ENCODE results near the gene EPYC. TPM values are rescaled to one million over a fixed set of nuclear protein-coding genes. Genes with fewer than 3 reads are reported as not detected.
A peak's percentile ranks its signal among the peaks of the same experiment; 100 is the strongest.
"Not testable (repeated sequence)": the region's sequence is repeated elsewhere in the genome, so short reads cannot be mapped to it uniquely, and the experiment has no call there.

The EPYC gene
- total RNA-seq, 2 donors from 2014 or later, result not detected

DNA sequence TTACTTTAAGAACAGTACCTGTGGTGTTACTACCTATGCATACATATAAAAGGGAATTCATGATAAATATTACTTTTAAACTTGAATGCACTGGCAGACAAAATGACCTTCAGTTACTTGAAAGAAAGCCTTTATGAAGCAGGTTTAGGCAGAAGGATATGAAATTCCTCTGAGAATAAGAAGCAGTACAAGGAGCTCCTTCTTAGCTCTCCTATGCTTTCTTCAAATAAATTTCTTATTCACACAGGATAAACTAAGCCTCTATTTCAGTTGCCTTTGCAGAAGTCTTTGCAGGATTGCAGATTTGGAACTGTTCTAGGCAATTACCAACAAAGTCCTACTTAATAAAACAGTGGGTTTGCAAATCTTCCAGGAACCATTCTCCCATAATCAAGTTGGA is 1.0 kb downstream of the EPYC start:
- H3K36me3 Mint-ChIP-seq, result no peaks in the 10 kb centered on the region
- H3K27ac Mint-ChIP-seq, result no peak overlapping the region
- DNase-seq (ENCODE audit: low spot score in 2 of 2) (no peak), ATAC-seq (no peak)
- H3K9me3 Mint-ChIP-seq, result no peaks in the 10 kb centered on the region

DNA sequence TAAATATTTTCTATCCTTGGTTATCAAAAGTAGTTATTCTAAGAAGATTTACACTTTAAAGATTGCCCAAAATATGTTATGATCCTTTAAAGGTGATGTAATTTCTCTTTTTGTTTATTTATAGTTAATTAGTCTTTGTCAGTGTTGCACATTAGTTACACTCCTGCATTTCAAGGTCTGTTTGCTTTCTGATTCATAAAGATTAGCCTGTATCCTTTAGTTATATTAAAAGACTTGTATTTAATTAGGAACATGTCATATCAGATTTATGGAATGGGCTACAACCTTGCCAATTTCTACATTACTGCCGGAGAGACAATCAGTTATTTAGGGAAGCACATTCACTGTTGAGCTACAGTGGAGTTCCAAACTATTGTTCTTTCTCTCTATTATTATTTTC is 3.5 kb downstream of the EPYC start:
- DNase-seq (ENCODE audit: low spot score in 2 of 2) (no peak), ATAC-seq (no peak)
- no peak overlapping the region for H3K27ac Mint-ChIP-seq
- no peaks in the 10 kb centered on the region for H3K9me3 Mint-ChIP-seq
- no peaks in the 10 kb centered on the region for H3K36me3 Mint-ChIP-seq

DNA sequence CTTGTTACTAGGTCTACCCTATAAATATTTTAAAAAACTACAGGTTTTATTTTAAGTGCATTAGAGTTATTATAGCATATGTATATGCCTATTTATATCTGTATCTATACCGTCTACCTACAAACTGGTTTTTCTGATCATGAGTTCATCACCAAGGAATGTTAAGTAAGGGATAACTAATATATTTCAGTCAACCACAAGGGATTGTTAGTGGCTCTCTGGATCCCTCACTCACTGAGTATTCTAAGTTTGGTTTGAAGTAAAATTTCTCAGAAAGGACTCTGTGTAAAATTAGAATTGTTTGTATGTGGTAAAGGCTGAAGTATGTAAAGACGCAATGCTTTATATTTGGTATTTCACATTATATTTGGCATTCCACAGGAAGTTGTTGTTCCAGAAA is 4.8 kb downstream of the EPYC start:
- no peak for ATAC-seq
- DNase-seq (ENCODE audit: low spot score in 2 of 2), result no peak
- Mint-ChIP-seq H3K36me3 (no peaks in the 10 kb centered on the region), H3K9me3 (no peaks in the 10 kb centered on the region), H3K27ac (no peak overlapping the region)

DNA sequence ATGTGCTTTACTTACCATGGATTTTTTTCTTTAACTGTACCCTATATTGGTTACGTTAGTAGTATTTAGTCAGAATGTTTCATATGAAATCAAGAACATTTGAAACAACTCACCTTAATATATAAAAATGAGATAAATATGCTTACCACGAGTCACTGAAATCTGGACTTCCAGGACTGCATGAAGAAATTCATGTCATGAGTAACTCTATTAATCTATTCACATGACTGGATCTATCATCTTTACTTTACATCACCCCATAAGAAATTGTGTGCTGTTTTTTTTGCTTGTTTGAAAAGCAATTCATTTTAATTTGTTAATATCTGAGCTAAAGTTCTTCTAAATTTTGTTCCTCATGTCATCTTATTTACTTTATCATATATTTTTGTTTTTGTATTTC is 5.2 kb downstream of the EPYC start:
- Mint-ChIP-seq H3K36me3 (no peaks in the 10 kb centered on the region), H3K9me3 (no peaks in the 10 kb centered on the region), H3K27ac (no peak overlapping the region)
- no peak for DNase-seq (ENCODE audit: low spot score in 2 of 2)
- no peak for ATAC-seq

DNA sequence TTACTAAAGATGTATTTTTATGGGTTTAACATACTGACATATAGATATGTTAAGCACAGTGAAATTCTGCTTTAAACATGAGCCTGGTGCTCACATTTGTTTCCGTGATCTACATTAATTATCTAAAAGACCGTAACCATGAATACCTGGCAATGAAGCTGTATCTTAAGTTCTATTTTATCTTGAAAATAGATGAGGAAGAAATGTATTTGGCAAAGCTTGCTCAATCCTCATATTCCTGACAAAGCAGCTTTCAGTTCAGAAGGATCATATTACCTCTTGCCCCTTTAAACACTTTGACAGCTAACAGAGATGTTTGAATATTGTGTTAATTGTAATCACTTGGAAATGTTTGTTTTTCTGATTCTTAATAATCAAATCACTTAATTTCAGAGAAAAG is 9.8 kb downstream of the EPYC start:
- DNase-seq (ENCODE audit: low spot score in 2 of 2) (no peak), ATAC-seq (no peak)
- Mint-ChIP-seq H3K27ac (no peak overlapping the region), H3K36me3 (no peaks in the 10 kb centered on the region), H3K9me3 (no peaks in the 10 kb centered on the region)

DNA sequence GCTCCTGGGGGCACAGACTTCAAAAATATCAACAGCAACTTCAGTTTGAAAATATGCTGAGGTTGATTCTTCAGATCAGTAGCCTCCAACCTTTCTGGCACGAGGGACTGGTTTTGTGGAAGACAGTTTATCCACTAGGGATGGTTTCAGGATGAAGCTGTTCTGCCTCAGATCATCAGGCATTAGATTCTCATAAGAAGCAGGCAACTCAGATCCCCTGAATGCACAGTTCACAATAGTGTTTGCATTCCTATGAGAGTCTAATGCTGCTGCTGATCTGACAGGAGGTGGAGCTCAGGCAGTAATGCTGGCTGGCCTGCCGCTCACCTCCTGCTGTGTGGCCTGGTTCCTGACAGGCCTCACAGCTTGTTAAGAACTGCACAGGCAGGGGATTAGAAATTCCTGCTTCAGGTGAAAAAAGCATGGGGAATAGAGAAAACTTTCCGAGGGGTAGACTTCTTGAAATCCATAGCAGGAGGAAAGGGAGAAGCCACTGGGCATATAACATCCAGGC is 12.8 kb downstream of the EPYC start:
- Mint-ChIP-seq H3K9me3 (no peaks in the 10 kb centered on the region), H3K36me3 (no peaks in the 10 kb centered on the region), H3K27ac (no peak overlapping the region)
- ATAC-seq, result no peak
- no peak for DNase-seq (ENCODE audit: low spot score in 2 of 2)

DNA sequence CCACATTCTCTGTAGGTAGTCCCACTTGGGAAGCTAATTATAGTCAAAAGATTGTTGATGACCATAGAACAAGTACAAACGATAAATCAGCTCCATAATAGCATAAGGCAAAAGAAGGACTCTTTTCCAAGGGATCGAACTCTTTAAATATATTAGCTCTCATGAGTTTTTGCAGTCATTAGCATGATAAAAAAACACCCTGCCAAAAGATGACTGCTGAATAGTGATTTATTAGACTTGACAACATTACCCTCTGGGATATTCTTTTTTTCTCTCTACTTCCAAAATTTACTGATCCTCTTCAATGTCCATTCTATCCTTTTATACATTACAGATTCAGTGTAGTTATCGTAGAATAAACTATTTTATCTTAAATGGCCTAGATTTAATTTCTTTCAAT is 14.2 kb downstream of the EPYC start:
- no peak for DNase-seq (ENCODE audit: low spot score in 2 of 2)
- no peak overlapping the region for H3K27ac Mint-ChIP-seq
- ATAC-seq, result no peak
- H3K36me3 Mint-ChIP-seq, result no peaks in the 10 kb centered on the region
- no peaks in the 10 kb centered on the region for H3K9me3 Mint-ChIP-seq

DNA sequence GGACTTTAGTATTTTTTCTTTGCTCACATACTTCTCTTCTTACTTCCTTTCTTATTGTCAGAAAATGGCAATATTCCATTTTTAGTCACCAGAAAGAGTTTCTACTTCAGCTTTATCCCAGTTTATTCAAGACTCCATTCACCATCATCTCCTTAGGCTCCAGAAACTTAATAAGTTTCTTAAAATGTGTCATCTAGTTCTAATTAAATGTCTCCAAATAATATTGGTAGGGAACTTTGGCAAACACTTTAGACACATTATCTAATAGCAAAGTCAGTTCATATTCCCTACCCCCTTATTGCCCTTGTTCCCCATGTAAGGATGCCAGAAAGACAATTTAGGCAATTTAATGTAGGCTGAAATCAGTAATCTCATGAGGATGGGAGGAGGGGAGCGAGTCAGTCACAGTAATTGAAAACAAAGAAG is 15.1 kb downstream of the EPYC start:
- H3K27ac Mint-ChIP-seq, result no peak overlapping the region
- no peaks in the 10 kb centered on the region for H3K36me3 Mint-ChIP-seq
- ATAC-seq (no peak), DNase-seq (ENCODE audit: low spot score in 2 of 2) (no peak)
- H3K9me3 Mint-ChIP-seq, result no peaks in the 10 kb centered on the region

DNA sequence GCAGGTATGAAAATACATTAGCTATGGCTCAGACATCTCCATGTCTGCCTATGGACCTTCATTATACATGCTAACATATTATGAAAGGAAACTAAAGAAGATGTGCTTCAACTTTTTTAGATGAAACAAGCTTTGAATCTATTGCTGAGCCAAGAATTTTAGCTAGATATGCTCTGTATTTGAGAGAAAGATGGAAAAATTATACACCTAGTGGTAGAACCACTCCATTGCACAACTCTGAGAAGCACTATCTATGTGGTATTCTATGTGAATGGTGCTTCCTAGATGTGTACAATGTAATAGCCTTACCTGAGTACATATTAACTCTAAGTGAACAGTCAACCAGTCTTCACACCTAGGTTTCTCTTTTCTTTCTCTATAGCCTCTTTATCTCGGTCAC is 17.3 kb downstream of the EPYC start:
- no peak overlapping the region for H3K27ac Mint-ChIP-seq
- no peaks in the 10 kb centered on the region for H3K9me3 Mint-ChIP-seq
- H3K36me3 Mint-ChIP-seq, result no peaks in the 10 kb centered on the region
- no peak for ATAC-seq
- DNase-seq (ENCODE audit: low spot score in 2 of 2), result no peak

DNA sequence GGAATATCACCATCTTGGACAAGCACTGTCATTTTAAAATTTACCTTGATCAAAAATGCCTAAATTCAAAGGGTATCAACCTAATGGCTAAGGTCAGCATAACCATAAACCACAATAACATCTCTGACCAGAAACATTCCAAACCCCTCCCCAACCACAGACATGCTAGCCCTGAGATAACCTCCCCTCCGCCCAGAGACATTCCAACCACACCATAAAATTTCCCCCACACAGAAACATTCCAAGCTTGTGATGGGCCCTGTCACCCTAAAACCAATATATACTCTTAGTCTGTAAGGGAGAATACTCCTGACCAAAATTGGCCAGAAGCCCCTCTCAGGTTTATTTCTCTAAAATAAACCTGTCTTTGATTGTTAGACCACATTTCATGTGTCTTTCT is 17.7 kb downstream of the EPYC start:
- ATAC-seq (no peak), DNase-seq (ENCODE audit: low spot score in 2 of 2) (no peak)
- Mint-ChIP-seq H3K36me3 (no peaks in the 10 kb centered on the region), H3K27ac (no peak overlapping the region), H3K9me3 (no peaks in the 10 kb centered on the region)

DNA sequence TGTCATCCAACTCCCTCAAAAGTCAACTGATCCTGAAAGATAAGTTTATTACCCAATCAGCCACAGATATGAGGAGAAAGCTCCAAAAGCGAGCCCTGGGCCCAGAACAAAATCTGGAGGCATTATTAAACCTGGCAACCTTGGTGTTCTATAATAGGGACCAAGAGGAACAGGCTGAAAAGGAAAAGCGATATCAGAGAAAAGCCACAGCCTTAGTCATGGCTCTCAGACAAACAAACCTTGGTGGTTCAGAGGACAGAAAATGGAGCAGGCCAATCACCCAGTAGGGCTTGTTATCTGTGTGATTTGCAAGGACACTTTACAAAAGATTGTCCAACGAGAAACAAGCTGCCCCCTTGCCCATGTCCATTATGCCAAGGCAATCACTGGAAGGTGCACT is 19.4 kb downstream of the EPYC start:
- ATAC-seq; DNase-seq (ENCODE audit: low spot score in 2 of 2); H3K9me3 Mint-ChIP-seq; H3K36me3 Mint-ChIP-seq; H3K27ac Mint-ChIP-seq: not testable (repeated sequence)

DNA sequence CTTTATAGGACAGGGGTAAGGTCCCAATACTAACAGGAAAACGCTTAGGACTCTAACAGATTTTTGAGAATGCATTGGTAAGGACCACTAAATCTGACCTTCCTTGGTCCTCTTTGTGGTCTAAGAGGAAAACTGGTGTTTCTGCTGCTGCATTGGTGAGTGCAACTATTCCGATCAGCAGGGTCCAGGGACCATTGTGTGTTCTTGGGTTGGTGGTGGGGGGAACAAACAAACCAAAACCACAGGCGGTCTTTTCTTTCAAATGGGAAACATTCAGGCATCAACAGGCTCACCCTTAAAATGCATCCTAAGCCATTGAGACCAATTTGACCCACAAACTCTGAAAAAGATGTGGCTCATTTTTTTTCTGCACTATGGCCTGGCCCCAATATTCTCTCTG is 20.7 kb downstream of the EPYC start:
- DNase-seq (ENCODE audit: low spot score in 2 of 2) (no peak), ATAC-seq (no peak)
- Mint-ChIP-seq H3K9me3 (no peaks in the 10 kb centered on the region), H3K27ac (no peak overlapping the region), H3K36me3 (no peaks in the 10 kb centered on the region)

DNA sequence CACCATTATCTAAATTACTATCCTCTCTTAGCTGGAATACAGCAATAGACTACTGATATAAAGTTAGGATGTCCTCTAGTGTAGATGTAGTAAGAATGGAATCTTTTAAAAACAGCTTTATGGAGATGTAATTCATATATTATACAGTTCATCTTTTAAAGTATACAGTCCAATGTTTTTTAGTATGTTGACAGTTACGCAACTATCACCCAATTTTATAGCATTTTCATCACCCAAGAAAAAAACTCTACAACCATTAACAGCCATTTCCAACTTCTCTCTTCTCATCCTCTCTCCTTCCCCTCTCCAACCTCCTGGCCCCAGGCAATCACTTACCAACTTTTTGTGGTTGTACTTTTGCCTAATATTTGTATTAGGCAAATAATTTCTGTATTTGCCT is 22.6 kb downstream of the EPYC start:
- Mint-ChIP-seq H3K36me3 (no peaks in the 10 kb centered on the region), H3K9me3 (no peaks in the 10 kb centered on the region), H3K27ac (no peak overlapping the region)
- DNase-seq (ENCODE audit: low spot score in 2 of 2) (no peak), ATAC-seq (no peak)

DNA sequence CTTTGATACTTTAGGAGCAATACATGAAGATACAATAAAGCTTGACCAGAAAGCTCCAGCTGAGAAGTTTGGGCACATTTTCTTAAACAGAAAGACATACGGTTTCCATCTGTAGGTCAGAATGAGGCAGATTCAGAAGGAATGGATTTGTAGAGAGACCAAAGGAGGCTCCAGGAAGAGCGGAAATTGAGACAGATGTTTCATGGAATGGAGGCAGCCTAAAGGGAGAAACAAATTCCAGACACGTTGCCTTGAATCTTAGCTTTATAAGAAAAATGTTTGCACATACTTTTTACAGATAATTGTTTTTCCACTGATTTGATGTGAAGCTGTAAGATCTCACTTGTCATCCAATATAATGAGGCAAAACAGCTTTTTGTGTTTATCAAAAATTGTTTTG is 24.8 kb downstream of the EPYC start:
- no peak overlapping the region for H3K27ac Mint-ChIP-seq
- DNase-seq (ENCODE audit: low spot score in 2 of 2) (no peak), ATAC-seq (no peak)
- H3K9me3 Mint-ChIP-seq, result no peaks in the 10 kb centered on the region
- no peaks in the 10 kb centered on the region for H3K36me3 Mint-ChIP-seq

DNA sequence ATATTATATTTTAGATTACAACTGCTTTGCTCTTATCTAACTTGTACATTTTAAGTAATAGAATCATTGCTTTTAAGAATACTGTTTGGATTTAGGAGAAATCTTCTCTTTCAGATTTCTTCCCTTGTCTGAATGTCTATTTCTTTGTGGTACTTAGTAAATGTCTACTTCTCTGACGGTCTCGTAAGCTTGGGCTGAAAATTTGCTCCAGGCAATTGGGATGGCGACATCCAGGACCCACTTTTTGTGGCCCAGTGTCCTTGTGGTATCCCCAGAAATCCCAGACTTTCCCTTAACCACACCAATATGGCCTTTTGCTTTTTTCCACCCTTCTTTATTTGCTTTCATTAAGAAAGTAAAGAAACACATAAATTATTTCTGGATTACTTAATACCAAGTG is 25.8 kb downstream of the EPYC start:
- ATAC-seq, result no peak
- no peaks in the 10 kb centered on the region for H3K36me3 Mint-ChIP-seq
- no peak overlapping the region for H3K27ac Mint-ChIP-seq
- H3K9me3 Mint-ChIP-seq, result no peaks in the 10 kb centered on the region
- DNase-seq (ENCODE audit: low spot score in 2 of 2), result no peak

DNA sequence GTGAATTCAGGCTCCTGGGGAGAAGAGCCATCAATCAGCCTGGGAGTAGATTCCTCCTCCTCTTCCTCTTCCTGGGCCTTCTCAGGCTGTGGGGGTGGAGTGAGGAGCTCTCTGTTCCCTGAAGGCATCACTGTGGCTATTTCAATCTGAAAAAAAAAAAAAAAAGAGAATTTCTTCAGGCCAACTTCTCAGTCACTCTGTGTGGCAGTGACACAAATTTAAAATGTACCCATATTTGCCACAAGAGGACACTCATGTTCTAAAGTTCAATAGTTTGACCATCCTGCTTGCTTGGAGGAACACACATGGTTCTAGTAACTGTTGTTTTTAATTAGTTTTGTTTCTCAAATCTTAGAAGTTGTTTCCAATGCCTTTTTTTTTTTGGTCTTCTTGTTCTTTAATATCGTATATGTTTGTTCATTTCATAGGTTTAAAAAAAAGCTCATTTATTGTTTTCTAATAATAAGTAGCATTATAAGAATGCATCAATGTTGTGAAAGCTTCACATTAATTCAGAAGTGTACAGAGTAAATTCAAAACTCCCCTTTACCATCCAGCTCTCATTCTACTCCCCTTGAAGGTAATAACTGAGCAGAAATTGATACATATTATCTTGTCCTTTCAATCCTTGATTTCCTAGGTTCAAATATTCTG is 26.5 kb downstream of the EPYC start:
- no peak for DNase-seq (ENCODE audit: low spot score in 2 of 2)
- ATAC-seq, result peak in 1 of 2 donors; percentile 71
- no peak overlapping the region for H3K27ac Mint-ChIP-seq
- H3K36me3 Mint-ChIP-seq, result no peaks in the 10 kb centered on the region
- no peaks in the 10 kb centered on the region for H3K9me3 Mint-ChIP-seq

DNA sequence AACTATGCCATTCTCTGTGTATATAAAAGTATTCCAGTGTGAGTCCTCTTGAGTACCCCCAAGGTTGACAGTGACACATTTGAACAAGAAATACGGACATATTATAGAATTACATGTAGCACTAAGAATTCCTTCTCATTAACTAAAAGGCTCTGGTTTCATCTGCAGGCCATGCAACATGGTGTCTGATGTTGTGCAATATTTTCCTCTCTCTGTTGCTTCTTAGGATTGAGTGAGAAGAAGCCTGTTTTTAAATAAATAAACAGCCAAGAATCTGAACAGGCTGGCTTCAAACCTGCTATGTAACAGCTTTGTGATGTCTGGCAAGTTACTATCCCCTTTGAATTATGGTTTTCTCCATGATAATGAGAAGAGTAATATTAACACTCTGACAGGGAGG is 27.5 kb downstream of the EPYC start:
- Mint-ChIP-seq H3K36me3 (no peaks in the 10 kb centered on the region), H3K27ac (no peak overlapping the region), H3K9me3 (no peaks in the 10 kb centered on the region)
- ATAC-seq, result no peak
- no peak for DNase-seq (ENCODE audit: low spot score in 2 of 2)

DNA sequence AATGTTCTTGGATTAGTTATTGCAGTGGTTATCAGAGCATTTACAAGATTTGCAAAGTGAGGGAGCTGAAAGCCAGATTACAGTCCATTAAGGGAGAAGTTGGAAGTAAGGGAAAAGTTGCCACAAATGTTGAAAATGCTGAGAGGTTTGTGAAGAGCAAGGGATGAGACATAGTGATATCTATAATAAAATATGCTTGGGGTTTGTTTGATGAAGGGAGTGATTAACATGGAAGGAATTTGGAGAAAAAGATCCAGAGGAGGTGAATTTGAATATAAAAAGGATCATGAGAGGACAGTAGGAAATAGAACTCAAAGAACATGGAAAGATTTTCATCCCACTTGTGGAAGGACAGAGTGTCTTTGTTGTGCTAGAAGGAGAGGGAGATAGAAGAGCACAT is 30.5 kb downstream of the EPYC start:
- no peaks in the 10 kb centered on the region for H3K9me3 Mint-ChIP-seq
- no peak for DNase-seq (ENCODE audit: low spot score in 2 of 2)

DNA sequence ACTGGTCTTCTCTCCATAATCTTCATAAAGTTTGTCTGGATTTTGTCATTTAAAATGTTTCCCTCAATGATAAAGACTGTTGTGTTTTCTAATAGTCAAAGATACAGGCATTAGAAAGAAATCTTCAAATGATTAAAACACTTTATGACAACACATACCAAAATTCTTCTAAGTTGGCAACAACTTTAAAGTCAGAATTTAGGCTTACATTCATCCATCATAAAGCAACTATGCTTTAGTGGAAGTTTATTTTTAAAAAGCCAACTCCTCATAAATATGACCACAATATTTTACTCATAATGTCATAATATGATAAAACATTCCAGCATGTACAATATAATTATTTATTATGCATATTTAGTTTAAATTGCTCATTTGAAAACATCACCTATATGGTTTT is 32.5 kb downstream of the EPYC start:
- no peaks in the 10 kb centered on the region for H3K36me3 Mint-ChIP-seq
- no peak for DNase-seq (ENCODE audit: low spot score in 2 of 2)
- no peak overlapping the region for H3K27ac Mint-ChIP-seq
- ATAC-seq, result no peak
- H3K9me3 Mint-ChIP-seq, result no peaks in the 10 kb centered on the region

More for the DNA sequence above, 30.5 kb downstream of the EPYC start:
- H3K27ac Mint-ChIP-seq, result no peak overlapping the region
- no peaks in the 10 kb centered on the region for H3K36me3 Mint-ChIP-seq
- ATAC-seq, result no peak

Data from activated naive CD4-positive, alpha-beta T cell treated with anti-CD3 and anti-CD28 coated beads, Interleukin-2, amount 50 U/mL, for 72 hours (primary cell).